Activated naive CD4-positive, alpha-beta T cell treated with anti-CD3 and anti-CD28 coated beads, Interleukin-2, amount 50 U/mL, for 72 hours (primary cell): ENCODE results near the gene TSPOAP1. TPM values are rescaled to one million over a fixed set of nuclear protein-coding genes. Genes with fewer than 3 reads are reported as not detected.

Experiments used
- ATAC-seq, 2 donors: fragments of 150-1000 bp; cut with Tn5 transposase; 2 replicates each; pipeline ENCODE4 v1.10.0; 2021; ENCODE audit warnings: mild to moderate bottlenecking in 2 of 2, moderate library complexity in 2 of 2
- DNase-seq, 2 donors: peaks; one replicate each; pipeline ENCODE4 v3.0.0; 2021 to 2022; ENCODE audit warnings: low spot score in 2 of 2
- H3K27ac Mint-ChIP-seq, 2 donors: one replicate each; pipeline ENCODE4 v1.8.0; 2022; ENCODE audit warnings: mild to moderate bottlenecking in 2 of 2, mixed read lengths in 2 of 2
- H3K36me3 Mint-ChIP-seq, 2 donors: one replicate each; pipeline ENCODE4 v1.8.0; 2022; ENCODE audit warnings: mixed read lengths in 2 of 2
- H3K9me3 Mint-ChIP-seq, 2 donors: one replicate each; pipeline ENCODE4 v1.8.0; 2022; ENCODE audit warnings: mixed read lengths in 2 of 2
- total RNA-seq, 2 donors: library from RNA; stranded (reverse); gene quantifications; one replicate each; pipeline ENCODE4 v1.2.3, GENCODE V29; 2022

The TSPOAP1 gene
- total RNA-seq, 2 donors from 2014 or later = 19.2 to 123 TPM

GRCh38 chr17:58327363-58328194 is 1.0 kb downstream of the TSPOAP1 start:
- H3K36me3 Mint-ChIP-seq = peaks cover 25 to 39% of the 10 kb centered on the region in 2 donors
- peak in 1 of 2 donors; percentile 84 for DNase-seq

GRCh38 chr17:58326609-58327362 is 1.8 kb downstream of the TSPOAP1 start:
- no peak for ATAC-seq
- H3K27ac Mint-ChIP-seq = peak overlapping the region; percentile 92 to 100
- H3K9me3 Mint-ChIP-seq = no peaks in the 10 kb centered on the region
- H3K36me3 Mint-ChIP-seq = peaks cover 17 to 32% of the 10 kb centered on the region in 2 donors
- DNase-seq = no peak

More at GRCh38 chr17:58327363-58328194, 1.0 kb downstream of the TSPOAP1 start:
- Mint-ChIP-seq H3K27ac (peak overlapping the region; percentile 100), H3K9me3 (no peaks in the 10 kb centered on the region)
- no peak for ATAC-seq

GRCh38 chr17:58325976-58326468 is 2.6 kb downstream of the TSPOAP1 start:
- Mint-ChIP-seq H3K36me3 (peaks cover 9 to 24% of the 10 kb centered on the region in 2 donors), H3K27ac (peak overlapping the region; percentile 93 to 100), H3K9me3 (no peaks in the 10 kb centered on the region)
- ATAC-seq = no peak
- peak in 1 of 2 donors; percentile 73 for DNase-seq

- ATAC-seq = peak in 1 of 2 donors; percentile 0
- H3K9me3 Mint-ChIP-seq = no peaks in the 10 kb centered on the region
- H3K36me3 Mint-ChIP-seq = peaks cover 2 to 17% of the 10 kb centered on the region in 2 donors
- peak in 1 of 2 donors; percentile 74 for DNase-seq
- H3K27ac Mint-ChIP-seq = peak overlapping the region; percentile 51 to 100
Observed at GRCh38 chr17:58325289-58325726, 3.3 kb downstream of the TSPOAP1 start.

- Mint-ChIP-seq H3K27ac (peak overlapping the region in 1 of 2 donors; percentile 100), H3K9me3 (no peaks in the 10 kb centered on the region), H3K36me3 (peaks cover 0 to 12% of the 10 kb centered on the region in 2 donors)
- no peak for DNase-seq
- peak in 1 of 2 donors; percentile 2 for ATAC-seq
Observed at GRCh38 chr17:58324409-58325288, 3.9 kb downstream of the TSPOAP1 start.

GRCh38 chr17:58324056-58324408 is 4.6 kb downstream of the TSPOAP1 start:
- Mint-ChIP-seq H3K27ac (peak overlapping the region; percentile 64 to 74), H3K36me3 (peaks cover 0 to 7% of the 10 kb centered on the region in 2 donors), H3K9me3 (no peaks in the 10 kb centered on the region)
- DNase-seq = no peak
- peak in 1 of 2 donors; percentile 0 for ATAC-seq

- H3K9me3 Mint-ChIP-seq = no peaks in the 10 kb centered on the region
- peak overlapping the region; percentile 64 to 74 for H3K27ac Mint-ChIP-seq
- ATAC-seq = no peak
- DNase-seq = no peak
- H3K36me3 Mint-ChIP-seq = peaks cover 0 to 7% of the 10 kb centered on the region in 2 donors
Observed at GRCh38 chr17:58323366-58324055, 5.1 kb downstream of the TSPOAP1 start.

- DNase-seq (no peak), ATAC-seq (no peak)
- no peaks in the 10 kb centered on the region for H3K36me3 Mint-ChIP-seq
- H3K9me3 Mint-ChIP-seq = no peaks in the 10 kb centered on the region
- H3K27ac Mint-ChIP-seq = peak overlapping the region; percentile 64 to 81
Observed at GRCh38 chr17:58322581-58323185, 5.9 kb downstream of the TSPOAP1 start.

GRCh38 chr17:58321571-58322525 is 6.7 kb downstream of the TSPOAP1 start:
- H3K27ac Mint-ChIP-seq = peak overlapping the region; percentile 64 to 81
- no peaks in the 10 kb centered on the region for H3K9me3 Mint-ChIP-seq
- H3K36me3 Mint-ChIP-seq = no peaks in the 10 kb centered on the region
- DNase-seq = no peak
- no peak for ATAC-seq

- no peak for DNase-seq
- no peak for ATAC-seq
- H3K36me3 Mint-ChIP-seq = no peaks in the 10 kb centered on the region
- H3K27ac Mint-ChIP-seq = peak overlapping the region; percentile 64 to 84
- no peaks in the 10 kb centered on the region for H3K9me3 Mint-ChIP-seq
Observed at GRCh38 chr17:58320570-58321323, 7.8 kb downstream of the TSPOAP1 start.

- no peak for ATAC-seq
- DNase-seq = peak in 1 of 2 donors; percentile 55
- Mint-ChIP-seq H3K27ac (peak overlapping the region in 1 of 2 donors; percentile 64), H3K9me3 (no peaks in the 10 kb centered on the region), H3K36me3 (no peaks in the 10 kb centered on the region)
Observed at GRCh38 chr17:58320163-58320558, 8.4 kb downstream of the TSPOAP1 start.

- H3K36me3 Mint-ChIP-seq = no peaks in the 10 kb centered on the region
- ATAC-seq (no peak), DNase-seq (peak in 1 of 2 donors; percentile 57)
- no peaks in the 10 kb centered on the region for H3K9me3 Mint-ChIP-seq
- H3K27ac Mint-ChIP-seq = peak overlapping the region; percentile 44 to 64
Observed at GRCh38 chr17:58319173-58320162, 9.1 kb downstream of the TSPOAP1 start.
